ENCODE results near the gene SMIM32.

GRCh38 chr5:136213919-136214493 is 21.0 kb upstream of the SMIM32 start:
- no peak for TF ChIP-seq CTCF (IDR thresholded peaks at IDR 0.05; ENCODE audit: low read depth, low read length, missing input control)
- TF ChIP-seq TAF1 (conservative IDR thresholded peaks at IDR 0.05) = no peak
- TF ChIP-seq REST (IDR thresholded peaks at IDR 0.05) = no peak
- TF ChIP-seq MAX (IDR thresholded peaks at IDR 0.05) = no peak
